ENCODE results near the gene CIPC.

CIPC gene

GRCh38 chr14:77062261-77062660 lies 35.8 kb upstream of the CIPC start:
- no peak for TF ChIP-seq CTCF (IDR thresholded peaks at IDR 0.05)

GRCh38 chr14:77063571-77064171 lies 34.4 kb upstream of the CIPC start:
- H3K9me3 Mint-ChIP-seq = no peaks in the 10 kb centered on the region
- H3K36me3 Mint-ChIP-seq (ENCODE audit: low read depth) = peaks cover 4% of the 10 kb centered on the region
- peaks cover 11% of the 10 kb centered on the region for H3K27me3 Mint-ChIP-seq (ENCODE audit: low read depth, poor library complexity)
- no peak for TF ChIP-seq CTCF (IDR thresholded peaks at IDR 0.05)
- DNase-seq = no peak
- H3K4me1 Mint-ChIP-seq = peaks cover 50% of the 10 kb centered on the region
- H3K4me3 Mint-ChIP-seq = no peak overlapping the region
- peak overlapping the region; percentile 22 for H3K27ac Mint-ChIP-seq

More at GRCh38 chr14:77062261-77062660, 35.8 kb upstream of the CIPC start:
- peaks cover 4% of the 10 kb centered on the region for H3K36me3 Mint-ChIP-seq (ENCODE audit: low read depth)
- no peak overlapping the region for H3K27ac Mint-ChIP-seq
- DNase-seq = no peak
- H3K4me1 Mint-ChIP-seq = peaks cover 51% of the 10 kb centered on the region
- peaks cover 15% of the 10 kb centered on the region for H3K27me3 Mint-ChIP-seq (ENCODE audit: low read depth, poor library complexity)
- H3K4me3 Mint-ChIP-seq = no peak overlapping the region
- peaks cover 3% of the 10 kb centered on the region for H3K9me3 Mint-ChIP-seq

- Mint-ChIP-seq H3K27me3 (ENCODE audit: low read depth, poor library complexity) (peaks cover 5% of the 10 kb centered on the region), H3K4me1 (peaks cover 43% of the 10 kb centered on the region), H3K9me3 (no peaks in the 10 kb centered on the region), H3K36me3 (ENCODE audit: low read depth) (peaks cover 4% of the 10 kb centered on the region), H3K4me3 (no peak overlapping the region), H3K27ac (no peak overlapping the region)
- TF ChIP-seq CTCF (IDR thresholded peaks at IDR 0.05) = no peak
- no peak for DNase-seq
These were observed 33.4 kb upstream of the CIPC start for GRCh38 chr14:77064521-77065178.

- H3K27me3 Mint-ChIP-seq (ENCODE audit: low read depth, poor library complexity) = peaks cover 8% of the 10 kb centered on the region
- no peak overlapping the region for H3K4me3 Mint-ChIP-seq
- H3K9me3 Mint-ChIP-seq = no peaks in the 10 kb centered on the region
- H3K27ac Mint-ChIP-seq = no peak overlapping the region
- no peak for DNase-seq
- no peak for TF ChIP-seq CTCF (IDR thresholded peaks at IDR 0.05)
- H3K36me3 Mint-ChIP-seq (ENCODE audit: low read depth) = peaks cover 4% of the 10 kb centered on the region
- peaks cover 55% of the 10 kb centered on the region for H3K4me1 Mint-ChIP-seq
These were observed 32.0 kb upstream of the CIPC start for GRCh38 chr14:77065851-77066577.

GRCh38 chr14:77066578-77067172 lies 31.4 kb upstream of the CIPC start:
- Mint-ChIP-seq H3K4me1 (peaks cover 61% of the 10 kb centered on the region), H3K4me3 (no peak overlapping the region)

More at GRCh38 chr14:77066578-77067172, 31.4 kb upstream of the CIPC start:
- H3K9me3 Mint-ChIP-seq = no peaks in the 10 kb centered on the region
- DNase-seq = no peak
- peaks cover 8% of the 10 kb centered on the region for H3K27me3 Mint-ChIP-seq (ENCODE audit: low read depth, poor library complexity)
- H3K27ac Mint-ChIP-seq = no peak overlapping the region
- no peak for TF ChIP-seq CTCF (IDR thresholded peaks at IDR 0.05)
- peaks cover 4% of the 10 kb centered on the region for H3K36me3 Mint-ChIP-seq (ENCODE audit: low read depth)
